GM12878 (cell line): Measurements from ENCODE around the gene ETDB. TPM values are rescaled to one million over a fixed set of nuclear protein-coding genes. Genes with fewer than 3 reads are reported as not detected.

Experiments
- ATAC-seq: fragments of 200-7000 bp; cut with Tn5 transposase; 3 replicates; pipeline ENCODE4 v1.9.1; 2020; ENCODE audit warnings: mild to moderate bottlenecking, moderate library complexity
- BruUV-seq: library from RNA; stranded (reverse); fragments of 400-500 nt; replicated peaks from 2 replicates; lab custom pipeline; 2021; lab: Mats Ljungman, UMichigan
- CTCF ChIA-PET: fragments of 300-600 bp; sonication (Branson Sonifier 250); formaldehyde crosslinking; extraction: SDS; loops from one replicate; lab custom pipeline; 2021; ENCODE audit warnings: inconsistent platforms; lab: Yijun Ruan, JAX
- POLR2A ChIA-PET: fragments of 350-600 bp; formaldehyde crosslinking; extraction: SDS; loops from one replicate; lab custom pipeline; 2021; ENCODE audit warnings: inconsistent platforms; lab: Charles Lee
- RAD21 ChIA-PET: fragments of 300-600 bp; sonication (Branson Sonifier 250); formaldehyde crosslinking; loops from one replicate; lab custom pipeline; 2023; ENCODE audit warnings: antibody characterized with exemption; ENCODE audit not compliant: unreplicated experiment; lab: Charles Lee
- SMC1A ChIA-PET: fragments of 300-600 bp; sonication (Branson Sonifier 250); formaldehyde crosslinking; loops from one replicate; lab custom pipeline; 2023; ENCODE audit not compliant: unreplicated experiment, uncharacterized antibody; lab: Charles Lee
- DNase-seq: peaks from one replicate; pipeline ENCODE4 v3.0.0-alpha.2; 2011; ENCODE audit warnings: low read depth, low spot score
- FAIRE-seq: peaks from 3 replicates; lab custom pipeline; 2011; peaks lifted over from hg19 to GRCh38; lab: Jason Lieb, UNC
- H2AFZ ChIP-seq: 2 replicates; pipeline ENCODE4 v1.6.0; 2011; ENCODE audit warnings: low read depth, low read length, control low read depth; ENCODE audit not compliant: control insufficient read depth
- H3K27ac ChIP-seq: 2 replicates; pipeline ENCODE4 v1.5.1; 2011; ENCODE audit warnings: control low read depth; ENCODE audit not compliant: control insufficient read depth, insufficient read depth
- H3K27me3 ChIP-seq, 2 experiments: replicated peaks in 1 of 2; 2 replicates each; pipeline versions ENCODE4 v1.6.0 to v1.6.1; 2011; ENCODE audit warnings: low read length in 1 of 2; ENCODE audit not compliant: control insufficient read depth in 2 of 2, insufficient read depth in 2 of 2
- H3K36me3 ChIP-seq, 2 experiments: 2 replicates each; pipeline ENCODE4 v1.5.1; 2011; ENCODE audit warnings: low read length in 1 of 2; ENCODE audit not compliant: control insufficient read depth in 2 of 2, insufficient read depth in 2 of 2
- H3K4me1 ChIP-seq: 2 replicates; pipeline ENCODE4 v1.6.1; 2011; ENCODE audit warnings: mild to moderate bottlenecking, low read length, moderate library complexity, mixed read lengths; ENCODE audit not compliant: control insufficient read depth, insufficient read depth
- H3K4me2 ChIP-seq: 2 replicates; pipeline ENCODE4 v1.6.0; 2011; ENCODE audit warnings: control low read depth; ENCODE audit not compliant: control insufficient read depth, insufficient read depth
- H3K4me3 ChIP-seq: fragments of 200-600 bp; sonication (generic); 2 replicates; pipeline ENCODE4 v1.5.1; 2016
- H3K79me2 ChIP-seq: 2 replicates; pipeline ENCODE4 v1.6.0; 2011; ENCODE audit warnings: low read length; ENCODE audit not compliant: control insufficient read depth, insufficient read depth
- H3K9ac ChIP-seq: 2 replicates; pipeline ENCODE4 v1.8.0; 2011; ENCODE audit warnings: low read length, control low read depth, mixed read lengths; ENCODE audit not compliant: control insufficient read depth, insufficient read depth
- H3K9me3 ChIP-seq: replicated peaks from 3 replicates; pipeline ENCODE4 v1.5.1; 2011; ENCODE audit warnings: mild to moderate bottlenecking, low read length; ENCODE audit not compliant: control insufficient read depth, insufficient read depth
- H4K20me1 ChIP-seq: 2 replicates; pipeline ENCODE4 v1.6.0; 2011; ENCODE audit not compliant: control insufficient read depth, insufficient read depth
- ASH2L ChIP-seq: fragments of 300-600, 200-600 bp; sonication (generic); IDR thresholded peaks from 2 replicates; pipeline ENCODE4 v1.6.1; 2017; ENCODE audit warnings: low read depth, mild to moderate bottlenecking, borderline replicate concordance
- ATF2 ChIP-seq: IDR thresholded peaks from 2 replicates; pipeline ENCODE4 v1.6.1; 2012; ENCODE audit warnings: low read length, inconsistent platforms
- DPF2 ChIP-seq: fragments of 450-650 bp; IDR thresholded peaks from 2 replicates; pipeline ENCODE4 v1.6.1; 2017; ENCODE audit warnings: mild to moderate bottlenecking
- E2F4 ChIP-seq: IDR thresholded peaks from 2 replicates; pipeline ENCODE4 v1.6.1; 2012; ENCODE audit warnings: low read depth, low read length, improper control_type of control experiment
- EGR1 ChIP-seq, 2 experiments: IDR thresholded peaks; 1 replicate in 1 of 2; 2 replicates in 1 of 2; pipeline ENCODE4 v1.6.1; 2011 to 2012; ENCODE audit warnings: low read depth in 2 of 2, low read length in 2 of 2, borderline replicate concordance in 1 of 2, mild to moderate bottlenecking in 1 of 2, moderate library complexity in 1 of 2
- FOXK2 ChIP-seq: fragments of 450-650 bp; IDR thresholded peaks from 2 replicates; pipeline ENCODE4 v1.6.1; 2017; ENCODE audit warnings: mild to moderate bottlenecking, moderate library complexity
- FOXM1 ChIP-seq: IDR thresholded peaks from 2 replicates; pipeline ENCODE4 v1.6.1; 2012; ENCODE audit warnings: low read depth, mild to moderate bottlenecking, inconsistent platforms, low read length, moderate library complexity
- NBN ChIP-seq: fragments of 450-650 bp; IDR thresholded peaks from 2 replicates; pipeline ENCODE4 v1.6.1; 2016
- NR2F1 ChIP-seq: fragments of 450-650 bp; conservative IDR thresholded peaks from 2 replicates; pipeline ENCODE4 v1.6.1; 2017; ENCODE audit warnings: mild to moderate bottlenecking
- PKNOX1 ChIP-seq: fragments of 450-650 bp; IDR thresholded peaks from 2 replicates; pipeline ENCODE4 v1.6.1; 2016; ENCODE audit warnings: mild to moderate bottlenecking
- RELA ChIP-seq: fragments of 450-650 bp; IDR thresholded peaks from 2 replicates; pipeline ENCODE4 v1.8.0; 2014; ENCODE audit warnings: borderline replicate concordance; ENCODE audit not compliant: partially characterized antibody
- RELB ChIP-seq: fragments of 450-650 bp; IDR thresholded peaks from 2 replicates; pipeline ENCODE4 v1.6.1; 2017; ENCODE audit warnings: low read depth, mild to moderate bottlenecking, moderate library complexity
- SUPT20H ChIP-seq: IDR thresholded peaks from 2 replicates; pipeline ENCODE4 v1.6.1; 2011; ENCODE audit warnings: low read depth, mild to moderate bottlenecking, low read length, moderate library complexity, borderline replicate concordance; ENCODE audit not compliant: control insufficient read depth
- USF2 ChIP-seq: IDR thresholded peaks from 2 replicates; pipeline ENCODE4 v1.6.1; 2011; ENCODE audit warnings: low read depth, low read length, improper control_type of control experiment, borderline replicate concordance
- ZBED1 ChIP-seq: IDR thresholded peaks from 2 replicates; pipeline ENCODE4 v1.6.1; 2016; ENCODE audit warnings: borderline replicate concordance
- ZBTB33 ChIP-seq: fragments of 450-650 bp; IDR thresholded peaks from 2 replicates; pipeline ENCODE4 v1.6.1; 2017; ENCODE audit warnings: mild to moderate bottlenecking
- ZSCAN29 ChIP-seq: fragments of 450-650 bp; IDR thresholded peaks from 2 replicates; pipeline ENCODE4 v1.6.1; 2017; ENCODE audit warnings: mild to moderate bottlenecking, moderate library complexity
- WGBS: methylation state at CpG from one replicate; pipeline ENCODE4 v1.1.6; 2016; ENCODE audit warnings: low lambda C conversion rate; ENCODE audit not compliant: insufficient replicate concordance, insufficient coverage; ENCODE audit errors: missing lambda C conversion rate; 5-methylcytosine and 5-hydroxymethylcytosine counted together
- in situ Hi-C: fragments of 300-500 bp; cut with MboI; formaldehyde crosslinking; loops from 9 replicates; pipeline ENCODE4 v1.14.3; 2018; ENCODE audit warnings: mixed read lengths
- intact Hi-C: fragments of 100-400 bp; cut with micrococcal nuclease; formaldehyde crosslinking; loops from one replicate; pipeline ENCODE4 v1.14.2; 2022; ENCODE audit not compliant: unreplicated experiment
- polyA plus RNA-seq, 11 experiments: library from polyadenylated mRNA; depleted of rRNA in 4 of 11; unstranded in 6 of 11; stranded (reverse) in 5 of 11; fragments of >200 nt; fragmentation: Nextera tagmentation in 4 of 11; fragmentation: Illumina TruSeq in 1 of 11; extraction: Ambion mirVana in 4 of 11; extraction: Trizol in 1 of 11; gene quantifications; 1 replicate in 1 of 11; 2 replicates in 10 of 11; pipeline versions ENCODE4 v1.2.1 to v1.2.3, GENCODE V29; 2011 to 2016; ENCODE audit warnings: inconsistent platforms in 2 of 11, missing spikeins in 2 of 11, low read depth in 1 of 11
- total RNA-seq, 4 experiments: library from RNA; depleted of rRNA in 3 of 4; stranded (reverse); fragments of >200 nt in 3 of 4; fragmentation: Illumina TruSeq in 1 of 4; extraction: Trizol in 1 of 4; gene quantifications; 2 replicates each; pipeline versions ENCODE4 v1.2.1 to v1.2.3, GENCODE V29; 2013 to 2021

The ETDB gene
- total and polyA plus RNA-seq, 10 of the 15 experiments (the other 5 are each of a cell fraction or from before 2014, with no cell fraction given): not detected

- Histone ChIP-seq H3K4me1 (no peaks in the 10 kb centered on the region), H3K4me2 (no peak overlapping the region), H3K4me3 (no peak overlapping the region), H4K20me1 (no peaks in the 10 kb centered on the region), H3K9ac (no peak overlapping the region), H3K79me2 (no peaks in the 10 kb centered on the region), H2AFZ (no peak overlapping the region), H3K9me3 (no peaks in the 10 kb centered on the region), H3K27me3 (no peaks in the 10 kb centered on the region), H3K36me3 (no peaks in the 10 kb centered on the region), H3K27ac (no peak overlapping the region)
- ChIA-PET RAD21 (interaction anchor here (0.6 kb wide), 1 partner anchor 462 kb away, joined by 3 read pairs; no protein-coding TSS in a partner anchor), POLR2A (no interaction called here), CTCF (no interaction called here), SMC1A (no interaction called here)
- WGBS: 17% methylated on average over 3 of the region's 3 CpGs
- in situ Hi-C loops (no loop called here), intact Hi-C loops (loop anchor here (10.0 kb wide), 1 partner anchor 604 kb away; no protein-coding TSS in a partner anchor)
- FAIRE-seq (no peak), DNase-seq (no peak), ATAC-seq (no peak)
- BruUV-seq: no TSS peak
- TF ChIP-seq PKNOX1: no peak
- no peak for TF ChIP-seq SUPT20H
- no peak for TF ChIP-seq RELA
- no peak for TF ChIP-seq ASH2L
- TF ChIP-seq FOXM1: no peak
- TF ChIP-seq FOXK2: no peak
- no peak for TF ChIP-seq NR2F1
- TF ChIP-seq NBN: no peak
- TF ChIP-seq ZBED1: no peak
- no peak for TF ChIP-seq RELB
- TF ChIP-seq USF2: no peak
- no peak for TF ChIP-seq EGR1 (IDR thresholded peaks at IDR 0.05; ENCODE audit: borderline replicate concordance in 1 of 2, low read depth in 2 of 2, low read length in 2 of 2)
- TF ChIP-seq ZBTB33: no peak
- no peak for TF ChIP-seq DPF2
- TF ChIP-seq ZSCAN29: no peak
- TF ChIP-seq ATF2: no peak
- TF ChIP-seq E2F4: no peak
Measured at GRCh38 chrX:135089126-135089525, 31.2 kb downstream of the ETDB start.
